Calu3 (cell line): ENCODE data around the gene CBARP. TPM values are rescaled to one million over a fixed set of nuclear protein-coding genes. Genes with fewer than 3 reads are reported as not detected.

ENCODE experiments used
- BruUV-seq: library from RNA; stranded (reverse); fragments of 400-500 nt; replicated peaks from 2 replicates; lab custom pipeline; 2021; lab: Mats Ljungman, UMichigan
- CTCF ChIA-PET: fragments of 300-600 bp; sonication (Branson Sonifier 250); formaldehyde crosslinking; loops from one replicate; lab custom pipeline; 2022; ENCODE audit warnings: antibody characterized with exemption; lab: Charles Lee
- DNase-seq: peaks from one replicate; pipeline ENCODE4 v3.0.0; 2022
- H3K27ac Mint-ChIP-seq: one replicate; pipeline ENCODE4 v1.8.0; 2022; ENCODE audit warnings: mixed read lengths; ENCODE audit not compliant: unreplicated experiment
- H3K27me3 Mint-ChIP-seq: one replicate; pipeline ENCODE4 v1.8.0; 2022; ENCODE audit warnings: mixed read lengths; ENCODE audit not compliant: unreplicated experiment
- H3K36me3 Mint-ChIP-seq: one replicate; pipeline ENCODE4 v1.8.0; 2022; ENCODE audit warnings: mild to moderate bottlenecking, moderate library complexity, mixed read lengths; ENCODE audit not compliant: insufficient read depth, unreplicated experiment
- H3K4me1 Mint-ChIP-seq: one replicate; pipeline ENCODE4 v1.8.0; 2022; ENCODE audit warnings: mild to moderate bottlenecking, low read depth, mixed read lengths; ENCODE audit not compliant: unreplicated experiment
- H3K4me3 Mint-ChIP-seq: one replicate; pipeline ENCODE4 v1.8.0; 2022; ENCODE audit warnings: mild to moderate bottlenecking, low read depth, moderate library complexity, mixed read lengths; ENCODE audit not compliant: unreplicated experiment
- H3K9me3 Mint-ChIP-seq: one replicate; pipeline ENCODE4 v1.8.0; 2022; ENCODE audit warnings: low read depth, mixed read lengths; ENCODE audit not compliant: unreplicated experiment
- intact Hi-C: fragments of 100-400 bp; cut with micrococcal nuclease; formaldehyde crosslinking; loops from one replicate; pipeline ENCODE4 v1.10.0; 2022; ENCODE audit not compliant: unreplicated experiment
- total RNA-seq: library from RNA; stranded (reverse); gene quantifications from 2 replicates; pipeline ENCODE4 v1.2.3, GENCODE V29; 2022
- TF ChIP-seq, protein P1 (sequence below): fragments of 200-600 bp; IDR thresholded peaks from one replicate; pipeline ENCODE4 v1.8.0; 2022; ENCODE audit warnings: antibody characterized with exemption; ENCODE audit not compliant: unreplicated experiment

Gene CBARP
- total RNA-seq, 1 experiment from 2014 or later: 4.2 TPM

DNA sequence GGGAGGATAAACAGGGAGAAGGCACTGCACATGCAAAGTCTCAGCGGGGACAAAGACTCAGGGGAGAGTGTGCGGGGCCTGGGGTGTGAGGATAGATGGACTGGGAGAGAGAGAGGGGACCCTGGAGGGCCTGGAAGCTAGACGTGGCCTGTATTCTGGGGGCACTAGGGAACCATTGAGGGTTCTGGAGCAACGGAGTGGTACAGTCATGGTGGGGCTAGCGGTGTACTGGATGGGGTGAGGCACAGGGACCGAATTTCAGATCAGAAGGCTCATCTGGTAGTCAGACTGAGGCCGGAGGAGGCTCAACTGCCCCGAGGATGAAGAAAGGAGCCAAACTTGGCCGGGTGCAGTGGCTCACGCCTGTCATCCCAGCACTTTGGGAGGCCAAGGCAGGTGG lies 55.7 kb downstream of the CBARP start:
- peak overlapping the region; percentile 97 for H3K27ac Mint-ChIP-seq
- no peaks in the 10 kb centered on the region for H3K27me3 Mint-ChIP-seq
- no TSS peak for BruUV-seq
- intact Hi-C loops: loop anchor here (5.0 kb wide), 1 partner anchor 80 kb away; the partner anchor contains the start of gene GPX4
- TF ChIP-seq, protein P1, sequence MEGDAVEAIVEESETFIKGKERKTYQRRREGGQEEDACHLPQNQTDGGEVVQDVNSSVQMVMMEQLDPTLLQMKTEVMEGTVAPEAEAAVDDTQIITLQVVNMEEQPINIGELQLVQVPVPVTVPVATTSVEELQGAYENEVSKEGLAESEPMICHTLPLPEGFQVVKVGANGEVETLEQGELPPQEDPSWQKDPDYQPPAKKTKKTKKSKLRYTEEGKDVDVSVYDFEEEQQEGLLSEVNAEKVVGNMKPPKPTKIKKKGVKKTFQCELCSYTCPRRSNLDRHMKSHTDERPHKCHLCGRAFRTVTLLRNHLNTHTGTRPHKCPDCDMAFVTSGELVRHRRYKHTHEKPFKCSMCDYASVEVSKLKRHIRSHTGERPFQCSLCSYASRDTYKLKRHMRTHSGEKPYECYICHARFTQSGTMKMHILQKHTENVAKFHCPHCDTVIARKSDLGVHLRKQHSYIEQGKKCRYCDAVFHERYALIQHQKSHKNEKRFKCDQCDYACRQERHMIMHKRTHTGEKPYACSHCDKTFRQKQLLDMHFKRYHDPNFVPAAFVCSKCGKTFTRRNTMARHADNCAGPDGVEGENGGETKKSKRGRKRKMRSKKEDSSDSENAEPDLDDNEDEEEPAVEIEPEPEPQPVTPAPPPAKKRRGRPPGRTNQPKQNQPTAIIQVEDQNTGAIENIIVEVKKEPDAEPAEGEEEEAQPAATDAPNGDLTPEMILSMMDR: no peak
- peaks cover 40% of the 10 kb centered on the region for H3K4me1 Mint-ChIP-seq
- peaks cover 21% of the 10 kb centered on the region for H3K36me3 Mint-ChIP-seq
- CTCF ChIA-PET: interaction anchor here (1.4 kb wide), 1 partner anchor 59 kb away, joined by 5 read pairs; no protein-coding TSS in a partner anchor
- H3K9me3 Mint-ChIP-seq: peaks cover 3% of the 10 kb centered on the region
- no peak for DNase-seq
- peak overlapping the region; percentile 76 for H3K4me3 Mint-ChIP-seq

DNA sequence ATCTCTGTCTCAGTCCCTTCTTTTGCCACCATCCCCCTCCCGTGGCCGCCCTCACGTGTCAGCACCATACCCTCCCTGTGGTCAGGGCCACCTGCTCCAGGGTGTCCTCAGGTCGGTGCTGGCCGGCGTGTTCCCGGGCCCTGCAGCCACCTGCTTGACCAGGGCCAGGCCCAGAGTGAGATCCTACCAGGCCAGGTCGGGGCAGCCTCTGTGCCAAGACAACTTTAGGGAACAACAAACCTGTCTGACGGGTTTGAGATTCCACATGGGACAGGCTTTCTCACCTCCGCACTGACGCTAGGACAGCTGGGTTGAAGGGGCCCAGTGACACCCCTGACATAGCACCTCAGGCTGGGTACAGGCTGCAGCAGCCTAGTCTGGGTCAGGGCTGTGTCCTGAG lies 56.2 kb downstream of the CBARP start:
- Mint-ChIP-seq H3K4me3 (peak overlapping the region; percentile 76), H3K36me3 (peaks cover 21% of the 10 kb centered on the region), H3K4me1 (peaks cover 42% of the 10 kb centered on the region), H3K27ac (peak overlapping the region; percentile 97), H3K27me3 (no peaks in the 10 kb centered on the region), H3K9me3 (peaks cover 3% of the 10 kb centered on the region)
- intact Hi-C loops: loop anchor here (5.0 kb wide), 1 partner anchor 79 kb away; the partner anchor contains the start of gene GPX4
- CTCF ChIA-PET: interaction anchor here (1.4 kb wide), 1 partner anchor 58 kb away, joined by 5 read pairs; no protein-coding TSS in a partner anchor
- peak; percentile 78 for DNase-seq
- BruUV-seq: no TSS peak
- TF ChIP-seq, protein P1: no peak

Other genes with a start within 250 kb of the CBARP start
- gene GRIN3B, start 237.6 kb downstream of the CBARP start, total RNA-seq: not detected in 2 replicates
- 129 and 142 TPM in 2 replicates for gene TMEM259, start 216.9 kb downstream of the CBARP start, total RNA-seq
- not detected in 2 replicates for gene RNU6-2, start 216.5 kb downstream of the CBARP start, total RNA-seq
- gene CNN2, start 211.4 kb downstream of the CBARP start, total RNA-seq: 135 and 151 TPM in 2 replicates
- 22.7 and 24.3 TPM in 2 replicates for gene ABCA7, start 197.9 kb downstream of the CBARP start, total RNA-seq
- gene ARHGAP45, start 170.8 kb downstream of the CBARP start, total RNA-seq: 10.4 and 12.0 TPM in 2 replicates
- 141 and 144 TPM in 2 replicates for gene POLR2E, start 142.6 kb downstream of the CBARP start, total RNA-seq
- 246 and 251 TPM in 2 replicates for gene GPX4, start 134.0 kb downstream of the CBARP start, total RNA-seq
- 84.9 and 97.8 TPM in 2 replicates for gene SBNO2, start 63.7 kb downstream of the CBARP start, total RNA-seq
- gene STK11, start 32.2 kb downstream of the CBARP start, total RNA-seq: 55.8 and 58.3 TPM in 2 replicates
- 86.6 and 91.8 TPM in 2 replicates for gene ATP5F1D, start 3.7 kb upstream of the CBARP start, total RNA-seq
- 61.8 and 72.4 TPM in 2 replicates for gene MIDN, start 10.6 kb upstream of the CBARP start, total RNA-seq
- gene CIRBP, start 31.3 kb upstream of the CBARP start, total RNA-seq: 102 and 112 TPM in 2 replicates
- 32.9 and 34.4 TPM in 2 replicates for gene FAM174C, start 37.5 kb upstream of the CBARP start, total RNA-seq
- 0.90 and 0.95 TPM in 2 replicates for gene EFNA2, start 47.9 kb upstream of the CBARP start, total RNA-seq
- gene NDUFS7, start 145.9 kb upstream of the CBARP start, total RNA-seq: 60.3 and 67.9 TPM in 2 replicates
- gene GAMT, start 163.5 kb upstream of the CBARP start, total RNA-seq: 14.3 and 19.4 TPM in 2 replicates
- 148 and 151 TPM in 2 replicates for gene DAZAP1, start 169.6 kb upstream of the CBARP start, total RNA-seq
- 628 and 642 TPM in 2 replicates for gene RPS15, start 200.4 kb upstream of the CBARP start, total RNA-seq
- gene APC2, start 212.1 kb upstream of the CBARP start, total RNA-seq: 0.12 and 0.44 TPM in 2 replicates
- 33.7 and 33.8 TPM in 2 replicates for gene C19orf25, start 241.2 kb upstream of the CBARP start, total RNA-seq